HEK293T (cell line): ENCODE measurements around the gene INSYN2A.

Source experiments
- BHLHE40 ChIP-seq: fragments of 450-650 bp; IDR thresholded peaks from 2 replicates; pipeline ENCODE4 v1.6.1; 2016; ENCODE audit warnings: mild to moderate bottlenecking, moderate library complexity, borderline replicate concordance
- ELF4 ChIP-seq: fragments of 450-650 bp; IDR thresholded peaks from 2 replicates; pipeline ENCODE4 v1.6.1; 2017; ENCODE audit warnings: antibody characterized with exemption
- FOXM1 ChIP-seq: fragments of 450-650 bp; IDR thresholded peaks from 2 replicates; pipeline ENCODE4 v1.6.1; 2017; ENCODE audit warnings: mild to moderate bottlenecking, borderline replicate concordance
- HDGF ChIP-seq: fragments of 450-650 bp; IDR thresholded peaks from 2 replicates; pipeline ENCODE4 v1.6.1; 2017; ENCODE audit warnings: antibody characterized with exemption, borderline replicate concordance
- L3MBTL2 ChIP-seq: fragments of 450-650 bp; conservative IDR thresholded peaks from 2 replicates; pipeline ENCODE4 v1.6.1; 2016; ENCODE audit warnings: mild to moderate bottlenecking
- NFRKB ChIP-seq: fragments of 450-650 bp; IDR thresholded peaks from 2 replicates; pipeline ENCODE4 v1.6.1; 2016; ENCODE audit warnings: mild to moderate bottlenecking, moderate library complexity
- SP1 ChIP-seq: fragments of 450-650 bp; IDR thresholded peaks from 2 replicates; pipeline ENCODE4 v1.6.1; 2017
- TARDBP ChIP-seq: fragments of 450-650 bp; IDR thresholded peaks from 2 replicates; pipeline ENCODE4 v1.6.1; 2016

DNA sequence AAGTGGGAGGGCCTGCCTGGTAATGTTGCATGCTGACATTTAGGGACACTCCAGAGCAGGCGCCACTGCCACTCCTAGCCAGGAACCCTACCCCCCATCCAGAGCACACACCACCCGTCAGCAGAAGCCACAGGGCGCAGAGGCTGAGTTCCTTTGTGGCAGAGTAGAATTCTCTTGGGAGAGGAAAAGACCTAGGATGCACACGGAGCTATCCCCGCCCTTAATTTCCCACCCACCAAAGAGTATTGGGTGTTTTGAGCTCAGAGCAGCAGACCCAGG, 702 bp upstream of the INSYN2A start:
- no peak for TF ChIP-seq SP1
- no peak for TF ChIP-seq BHLHE40
- no peak for TF ChIP-seq TARDBP
- TF ChIP-seq L3MBTL2, result no peak
- TF ChIP-seq ELF4, result no peak
- no peak for TF ChIP-seq NFRKB
- no peak for TF ChIP-seq FOXM1
- TF ChIP-seq HDGF, result no peak
